CD4-positive, alpha-beta T cell treated with Interferon alpha-2 for 1 hour (primary cell): ENCODE results near the gene AKAP1.
"Not testable (repeated sequence)": the region's sequence is repeated elsewhere in the genome, so short reads cannot be mapped to it uniquely, and the experiment has no call there.

Source experiments
- DNase-seq, 2 donors: peaks; one replicate each; pipeline ENCODE4 v3.0.0-alpha.2; 2020 to 2022

Gene AKAP1

GRCh38 chr17:57075785-57076184, 9.3 kb upstream of the AKAP1 start:
- no peak for DNase-seq

- no peak for DNase-seq
Observed at GRCh38 chr17:57077000-57077399, 8.0 kb upstream of the AKAP1 start.

- no peak for DNase-seq
Observed at GRCh38 chr17:57078274-57078673, 6.8 kb upstream of the AKAP1 start.

- no peak for DNase-seq
Observed at GRCh38 chr17:57080718-57081117, 4.3 kb upstream of the AKAP1 start.

- DNase-seq = no peak
Observed at GRCh38 chr17:57082441-57082840, 2.6 kb upstream of the AKAP1 start.

- no peak for DNase-seq
Observed at GRCh38 chr17:57084361-57084801, 665 bp upstream of the AKAP1 start.

GRCh38 chr17:57085448-57086068, 512 bp downstream of the AKAP1 start:
- peak; percentile 48 to 69 for DNase-seq

GRCh38 chr17:57086069-57086930, 1.3 kb downstream of the AKAP1 start:
- DNase-seq = peak in 1 of 2 donors; percentile 21

- no peak for DNase-seq
Observed at GRCh38 chr17:57088298-57088697, 3.3 kb downstream of the AKAP1 start.

GRCh38 chr17:57089391-57089790, 4.3 kb downstream of the AKAP1 start:
- no peak for DNase-seq

- no peak for DNase-seq
Observed at GRCh38 chr17:57090560-57091185, 5.6 kb downstream of the AKAP1 start.

- DNase-seq = no peak
Observed at GRCh38 chr17:57091186-57091618, 6.2 kb downstream of the AKAP1 start.

- no peak for DNase-seq
Observed at GRCh38 chr17:57092171-57092570, 7.1 kb downstream of the AKAP1 start.

- DNase-seq = no peak
Observed at GRCh38 chr17:57092779-57093178, 7.7 kb downstream of the AKAP1 start.

- no peak for DNase-seq
Observed at GRCh38 chr17:57096472-57097202, 11.6 kb downstream of the AKAP1 start.

- no peak for DNase-seq
Observed at GRCh38 chr17:57097832-57098421, 12.9 kb downstream of the AKAP1 start.

GRCh38 chr17:57099165-57099564, 14.1 kb downstream of the AKAP1 start:
- DNase-seq = no peak

GRCh38 chr17:57102122-57102521, 17.1 kb downstream of the AKAP1 start:
- no peak for DNase-seq

- not testable (repeated sequence) for DNase-seq
Observed at GRCh38 chr17:57102660-57103059, 17.6 kb downstream of the AKAP1 start.

- DNase-seq = no peak
Observed at GRCh38 chr17:57104461-57105175, 19.6 kb downstream of the AKAP1 start.

GRCh38 chr17:57105591-57105990, 20.5 kb downstream of the AKAP1 start:
- no peak for DNase-seq
